GM10248 (cell line): ENCODE measurements around the gene EMP1.

Source experiments
- CTCF ChIA-PET: fragments of 300-600 bp; sonication (Branson Sonifier 250); formaldehyde crosslinking; extraction: SDS; loops from one replicate; lab custom pipeline; 2021; ENCODE audit warnings: antibody characterized with exemption; lab: Yijun Ruan, JAX
- POLR2A ChIA-PET: fragments of 350-650 bp; sonication (Branson Sonifier 250); formaldehyde crosslinking; extraction: SDS; loops from one replicate; lab custom pipeline; 2020; ENCODE audit warnings: antibody characterized with exemption; lab: Yijun Ruan, JAX
- DNase-seq: peaks from one replicate; pipeline ENCODE4 v3.0.0; 2012; ENCODE audit errors: extremely low spot score
- TF ChIP-seq, protein P1 (sequence below): IDR thresholded peaks from 2 replicates; pipeline ENCODE4 v1.5.1; 2012; ENCODE audit warnings: mild to moderate bottlenecking, low read depth; ENCODE audit errors: extremely low read depth, missing control alignments, control extremely low read depth

EMP1 gene

DNA sequence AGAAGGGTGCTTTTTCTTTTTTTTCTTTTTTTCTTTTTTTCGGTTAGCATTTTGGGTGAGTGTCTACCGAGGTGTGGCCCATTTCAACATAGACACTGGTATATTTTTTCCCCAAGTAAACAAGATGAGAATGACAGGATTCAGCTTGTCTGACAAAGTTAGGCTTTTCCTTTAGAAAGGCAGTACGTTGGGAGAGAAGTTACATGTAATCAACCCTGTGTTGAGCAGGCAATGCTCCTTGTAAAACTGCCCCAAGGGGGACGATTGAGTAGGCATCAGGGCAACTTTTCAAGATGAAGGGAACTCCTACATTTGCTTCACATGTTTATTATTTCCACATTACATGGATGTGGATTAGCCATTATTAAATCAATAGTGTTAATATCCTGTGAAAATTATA, 1.7 kb downstream of the EMP1 start:
- TF ChIP-seq, protein P1, sequence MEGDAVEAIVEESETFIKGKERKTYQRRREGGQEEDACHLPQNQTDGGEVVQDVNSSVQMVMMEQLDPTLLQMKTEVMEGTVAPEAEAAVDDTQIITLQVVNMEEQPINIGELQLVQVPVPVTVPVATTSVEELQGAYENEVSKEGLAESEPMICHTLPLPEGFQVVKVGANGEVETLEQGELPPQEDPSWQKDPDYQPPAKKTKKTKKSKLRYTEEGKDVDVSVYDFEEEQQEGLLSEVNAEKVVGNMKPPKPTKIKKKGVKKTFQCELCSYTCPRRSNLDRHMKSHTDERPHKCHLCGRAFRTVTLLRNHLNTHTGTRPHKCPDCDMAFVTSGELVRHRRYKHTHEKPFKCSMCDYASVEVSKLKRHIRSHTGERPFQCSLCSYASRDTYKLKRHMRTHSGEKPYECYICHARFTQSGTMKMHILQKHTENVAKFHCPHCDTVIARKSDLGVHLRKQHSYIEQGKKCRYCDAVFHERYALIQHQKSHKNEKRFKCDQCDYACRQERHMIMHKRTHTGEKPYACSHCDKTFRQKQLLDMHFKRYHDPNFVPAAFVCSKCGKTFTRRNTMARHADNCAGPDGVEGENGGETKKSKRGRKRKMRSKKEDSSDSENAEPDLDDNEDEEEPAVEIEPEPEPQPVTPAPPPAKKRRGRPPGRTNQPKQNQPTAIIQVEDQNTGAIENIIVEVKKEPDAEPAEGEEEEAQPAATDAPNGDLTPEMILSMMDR, result no peak
- POLR2A ChIA-PET, result interaction anchor here (0.6 kb wide), 1 partner anchor 932 kb away, joined by 4 read pairs; the partner anchor contains the start of gene LRP6
- DNase-seq, result no peak
- CTCF ChIA-PET, result interaction anchor here (1.0 to 8.3 kb wide), 2 partner anchors 14 to 25 kb away, joined by 3 to 57 read pairs; no protein-coding TSS in a partner anchor

DNA sequence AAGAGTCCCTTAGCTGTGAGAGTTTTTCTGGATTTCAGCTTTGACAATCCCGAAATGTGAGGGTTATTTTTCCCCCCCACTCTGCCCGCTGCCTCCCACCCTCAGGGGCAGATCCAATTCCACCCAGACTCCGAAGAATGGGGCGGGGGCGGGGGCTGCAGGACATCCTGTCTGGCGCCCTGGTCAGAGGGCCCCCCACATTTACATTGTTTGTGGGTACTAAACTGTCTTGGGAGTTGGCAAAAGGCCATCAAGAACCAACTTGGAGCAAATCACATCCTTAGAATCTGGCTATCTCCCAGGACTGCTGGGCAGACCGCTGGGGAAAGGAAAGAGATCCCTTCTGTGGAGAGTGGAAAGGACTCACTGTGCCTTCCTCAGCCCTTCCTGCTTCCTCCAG, 2.4 kb downstream of the EMP1 start:
- POLR2A ChIA-PET, result interaction anchor here (0.6 kb wide), 1 partner anchor 932 kb away, joined by 4 read pairs; the partner anchor contains the start of gene LRP6
- TF ChIP-seq, protein P1, result no peak

DNA sequence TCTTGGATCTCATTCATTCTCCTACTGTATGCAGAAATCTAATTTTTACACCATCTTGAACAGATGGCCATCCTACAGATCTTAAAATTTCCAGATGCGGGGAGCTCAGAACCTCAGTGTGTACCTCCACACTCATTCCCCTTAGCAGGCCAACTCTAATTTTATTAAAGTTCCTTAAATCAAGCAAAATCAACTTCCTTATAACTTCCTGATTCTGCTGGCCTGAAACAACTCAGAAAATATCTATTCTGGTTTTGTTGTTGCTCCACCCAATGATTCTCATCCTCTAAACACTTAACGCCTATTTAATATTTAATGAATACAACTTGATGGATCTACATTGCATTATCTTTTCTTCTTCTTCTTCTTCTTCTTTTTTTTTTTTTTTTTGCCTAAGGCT, 3.1 kb downstream of the EMP1 start:
- TF ChIP-seq, protein P1, result no peak
- DNase-seq, result no peak
- ChIA-PET POLR2A (no interaction called here), CTCF (interaction anchor here (8.3 kb wide), 1 partner anchor 12 kb away, joined by 57 read pairs; no protein-coding TSS in a partner anchor)

More for the DNA sequence above, 2.4 kb downstream of the EMP1 start:
- DNase-seq, result no peak
- CTCF ChIA-PET, result interaction anchor here (8.3 kb wide), 1 partner anchor 13 kb away, joined by 57 read pairs; no protein-coding TSS in a partner anchor

DNA sequence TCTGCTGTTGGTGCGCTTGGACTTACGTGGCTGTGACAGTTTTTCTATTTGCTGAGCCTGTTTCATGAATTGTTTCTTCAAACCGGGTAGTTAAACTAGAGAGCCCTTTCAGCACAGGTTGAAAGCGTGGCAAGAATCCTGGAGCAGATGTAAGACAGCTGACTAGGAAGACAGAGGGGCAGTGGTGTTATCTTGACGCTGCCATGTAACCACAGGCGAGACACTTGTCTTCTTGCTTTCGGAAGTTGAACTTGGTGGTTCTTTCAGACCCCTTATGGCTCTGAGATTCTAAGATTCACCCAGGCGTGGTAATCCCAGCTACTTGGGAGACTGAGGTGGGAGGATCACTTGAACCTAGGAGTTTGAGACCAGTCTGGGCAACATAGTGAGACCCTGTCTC, 4.3 kb downstream of the EMP1 start:
- ChIA-PET POLR2A (no interaction called here), CTCF (interaction anchor here (8.3 kb wide), 1 partner anchor 11 kb away, joined by 57 read pairs; no protein-coding TSS in a partner anchor)
- DNase-seq, result no peak
- TF ChIP-seq, protein P1, result no peak

DNA sequence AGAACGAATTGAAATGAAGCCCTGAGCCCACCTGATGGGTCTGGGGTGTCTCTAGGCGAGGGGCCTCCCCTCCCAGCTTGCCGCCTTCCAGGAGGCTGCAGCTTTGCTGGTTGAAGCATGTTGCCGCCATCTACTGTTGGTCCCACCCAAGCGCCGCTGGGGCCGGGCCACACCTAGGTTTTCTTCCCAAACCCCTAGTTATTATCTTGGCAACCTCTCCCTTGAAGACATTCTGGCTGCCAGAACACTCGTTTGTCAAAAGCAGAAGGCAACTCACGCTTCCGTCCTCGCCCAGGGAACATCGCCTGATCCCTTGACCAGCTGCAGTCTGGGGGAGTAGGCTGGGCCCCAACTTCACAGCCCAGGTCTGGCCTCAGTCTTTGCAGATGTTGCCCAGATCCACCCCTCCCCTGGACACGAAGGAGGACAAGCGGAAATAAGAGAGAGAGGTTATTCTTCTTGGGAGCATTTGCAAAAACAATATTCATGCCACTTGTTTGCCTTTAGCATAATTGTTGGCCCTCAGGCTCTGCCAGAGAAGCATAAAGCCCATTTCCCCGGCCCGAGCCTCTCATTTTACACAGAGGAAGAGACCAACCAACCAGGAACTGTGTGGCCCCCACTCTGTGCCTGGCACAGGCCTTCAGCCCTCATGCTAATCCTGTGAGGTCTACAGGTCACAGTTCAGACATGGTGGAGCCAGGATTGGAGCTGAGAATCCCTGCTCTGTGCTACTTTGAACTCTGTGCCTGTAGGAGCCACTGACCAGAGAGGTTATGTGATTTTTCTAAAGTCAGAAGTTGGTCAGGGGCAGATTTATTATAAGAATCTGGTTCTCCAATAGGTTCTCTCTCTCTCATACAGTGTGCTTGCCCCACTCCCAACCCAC, 6.8 kb downstream of the EMP1 start:
- TF ChIP-seq, protein P1, result no peak
- POLR2A ChIA-PET, result no interaction called here
- CTCF ChIA-PET, result interaction anchor here (1.8 to 8.3 kb wide), 2 partner anchors 9 to 288 kb away, joined by 4 to 57 read pairs; no protein-coding TSS in a partner anchor
- DNase-seq, result peak; percentile 22

DNA sequence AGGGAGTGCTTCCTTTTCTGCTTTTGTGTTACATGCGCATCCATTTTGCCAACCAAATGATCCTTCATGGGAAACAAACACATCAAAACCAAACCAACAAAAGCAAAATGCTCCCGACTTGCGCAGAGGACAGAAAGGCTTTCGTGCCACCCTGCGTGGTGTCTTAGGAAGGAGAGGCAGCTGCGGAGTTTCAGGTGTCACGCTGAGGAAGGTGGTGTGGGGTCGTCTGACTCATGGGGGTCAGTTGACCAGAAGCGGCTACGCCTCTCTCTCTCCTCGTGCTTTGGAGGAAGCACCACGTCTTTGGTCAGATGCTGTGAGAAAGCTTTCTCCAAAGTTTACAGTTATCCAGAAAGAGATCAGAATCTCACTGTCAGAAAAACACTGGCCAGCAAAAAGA, 7.9 kb downstream of the EMP1 start:
- TF ChIP-seq, protein P1, result no peak
- DNase-seq, result no peak
- ChIA-PET POLR2A (no interaction called here), CTCF (interaction anchor here (1.9 kb wide), 1 partner anchor 288 kb away, joined by 11 read pairs; no protein-coding TSS in a partner anchor)
